Measurements from ENCODE around the gene RPUSD1.

DNA sequence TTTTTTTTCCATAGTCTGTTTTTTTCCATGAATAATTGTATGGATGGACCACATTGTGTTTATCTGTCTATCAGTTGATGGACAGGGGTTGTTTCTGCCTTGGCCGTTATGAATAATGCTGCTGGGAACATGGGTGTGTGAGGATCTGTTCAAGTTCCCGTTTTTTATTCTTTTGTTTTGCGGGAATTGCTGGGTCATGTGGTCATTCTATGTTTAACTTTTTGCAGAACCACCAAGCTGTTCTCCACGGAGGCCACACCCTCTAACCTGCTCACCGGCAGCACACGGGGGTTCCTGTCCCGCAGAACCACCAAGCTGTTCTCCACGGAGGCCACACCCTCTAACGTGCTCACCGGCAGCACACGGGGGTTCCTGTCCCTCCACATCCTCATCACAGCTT, 33.5 kb downstream of the RPUSD1 start:
- TF ChIP-seq CTCF (conservative IDR thresholded peaks at IDR 0.05) (no peak), EZH2 (IDR thresholded peaks at IDR 0.05; ENCODE audit: low read depth) (no peak)

Measured in PC-9 (cell line).